GOT3 (cell line): Measurements from ENCODE around the gene PPP4R2.

Source experiments
- DNase-seq: peaks from one replicate; lab custom pipeline; 2025; ENCODE audit warnings: mixed read lengths; lab: John Stamatoyannopoulos, UW

PPP4R2 gene, protein sequence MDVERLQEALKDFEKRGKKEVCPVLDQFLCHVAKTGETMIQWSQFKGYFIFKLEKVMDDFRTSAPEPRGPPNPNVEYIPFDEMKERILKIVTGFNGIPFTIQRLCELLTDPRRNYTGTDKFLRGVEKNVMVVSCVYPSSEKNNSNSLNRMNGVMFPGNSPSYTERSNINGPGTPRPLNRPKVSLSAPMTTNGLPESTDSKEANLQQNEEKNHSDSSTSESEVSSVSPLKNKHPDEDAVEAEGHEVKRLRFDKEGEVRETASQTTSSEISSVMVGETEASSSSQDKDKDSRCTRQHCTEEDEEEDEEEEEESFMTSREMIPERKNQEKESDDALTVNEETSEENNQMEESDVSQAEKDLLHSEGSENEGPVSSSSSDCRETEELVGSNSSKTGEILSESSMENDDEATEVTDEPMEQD

DNA sequence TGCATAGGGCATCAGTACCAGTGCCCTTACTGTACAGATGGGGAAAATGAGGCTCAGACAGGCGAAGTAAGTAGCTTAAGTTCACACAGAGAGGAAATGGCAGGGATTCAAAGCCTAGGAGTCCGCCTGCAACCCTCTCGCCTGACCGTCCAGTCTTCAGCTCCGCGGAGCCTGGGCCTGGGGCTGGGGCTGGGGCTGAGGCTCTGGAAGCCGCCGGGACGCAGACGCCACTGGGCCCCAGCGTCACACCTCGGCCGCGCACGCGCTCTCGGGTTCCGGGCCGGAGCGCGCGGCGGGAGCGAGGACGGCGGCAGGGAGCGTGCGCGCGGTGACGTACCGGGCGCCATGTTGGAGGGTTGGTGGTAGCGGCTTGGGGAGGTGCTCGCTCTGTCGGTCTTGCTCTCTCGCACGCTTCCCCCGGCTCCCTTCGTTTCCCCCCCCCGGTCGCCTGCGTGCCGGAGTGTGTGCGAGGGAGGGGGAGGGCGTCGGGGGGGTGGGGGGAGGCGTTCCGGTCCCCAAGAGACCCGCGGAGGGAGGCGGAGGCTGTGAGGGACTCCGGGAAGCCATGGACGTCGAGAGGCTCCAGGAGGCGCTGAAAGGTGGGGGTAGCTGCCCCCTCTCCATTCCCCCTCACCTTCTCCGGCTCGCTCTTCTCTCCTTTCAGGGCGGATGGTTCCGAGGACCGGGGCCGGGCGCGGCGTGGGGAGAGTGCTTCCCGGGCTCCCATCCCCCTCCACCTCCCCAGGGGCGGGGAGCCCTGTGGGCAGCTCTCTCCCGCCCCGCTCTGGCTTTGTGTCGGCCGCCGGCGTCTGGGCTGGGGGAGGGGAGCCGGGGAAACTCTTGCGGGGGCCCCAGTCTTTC, at the start of gene PPP4R2:
PPP4R2 (plus strand) TSS at position 339 of the 861 bp plus-strand sequence; CDS start at position 566, 227 bp downstream.
- DNase-seq, result peak; percentile 68

GRCh38 chr3:72947715-72948490, 48.7 kb upstream of the PPP4R2 start:
- no peak for DNase-seq

GRCh38 chr3:72949016-72949415, 47.6 kb upstream of the PPP4R2 start:
- DNase-seq, result no peak

GRCh38 chr3:72950372-72950771, 46.2 kb upstream of the PPP4R2 start:
- no peak for DNase-seq

- DNase-seq, result no peak
Observed at GRCh38 chr3:72950801-72951200, 45.8 kb upstream of the PPP4R2 start.

- no peak for DNase-seq
Observed at GRCh38 chr3:72951259-72951722, 45.3 kb upstream of the PPP4R2 start.

- no peak for DNase-seq
Observed at GRCh38 chr3:72953325-72953956, 43.2 kb upstream of the PPP4R2 start.

GRCh38 chr3:72957297-72957696, 39.3 kb upstream of the PPP4R2 start:
- DNase-seq, result no peak

DNA sequence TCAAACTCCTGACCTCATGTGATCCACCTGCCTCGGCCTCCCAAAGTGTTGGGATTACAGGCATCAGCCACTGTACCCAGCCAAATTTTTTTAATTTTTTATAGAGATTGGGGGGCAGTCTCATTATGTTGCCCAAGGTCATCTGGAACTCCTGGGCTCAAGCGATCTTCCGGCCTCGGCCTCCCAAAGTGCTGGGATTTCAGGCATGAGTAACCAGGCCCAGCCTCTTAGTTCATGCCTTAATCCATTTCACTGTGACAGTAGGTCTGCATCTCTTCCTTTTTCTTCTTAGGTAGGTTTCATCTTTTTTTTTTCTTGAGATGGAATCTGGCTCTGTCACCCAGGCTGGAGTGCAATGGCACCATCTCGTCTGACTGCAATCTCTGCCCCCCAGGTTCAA, 37.3 kb upstream of the PPP4R2 start:
- DNase-seq, result no peak

DNA sequence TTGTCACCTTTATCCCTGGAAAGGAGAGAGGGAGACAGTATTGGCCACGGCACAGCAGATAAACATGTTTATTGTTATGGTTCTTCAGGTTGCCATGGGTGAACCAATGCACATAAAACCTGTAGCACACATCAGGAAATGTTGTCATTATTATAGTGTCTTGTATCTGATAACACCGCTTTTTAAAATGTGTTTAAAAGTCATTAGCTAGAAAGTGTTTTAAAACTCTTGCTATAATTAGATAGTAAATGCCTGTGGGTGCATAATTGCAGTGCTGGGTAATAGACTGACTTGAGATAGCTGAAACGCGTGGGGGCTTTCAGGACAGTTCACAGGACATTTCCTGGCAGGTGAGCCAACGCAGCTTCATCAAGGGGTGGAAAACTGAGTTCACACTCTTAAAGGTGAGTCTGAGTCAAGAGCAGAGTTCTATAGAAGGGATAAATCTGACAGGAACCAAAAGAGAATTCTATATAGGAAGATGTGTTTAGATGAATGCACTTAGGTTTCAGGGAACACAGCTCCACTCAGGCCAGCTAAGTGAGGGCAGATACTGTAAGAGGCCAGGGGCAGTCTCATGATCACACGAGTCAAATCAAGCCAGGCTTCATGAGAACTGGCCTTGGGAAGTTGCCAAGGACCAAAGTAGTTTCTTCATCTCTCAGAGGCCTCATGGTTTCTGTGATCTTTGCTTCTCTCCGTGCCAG, 35.6 kb upstream of the PPP4R2 start:
- no peak for DNase-seq

DNA sequence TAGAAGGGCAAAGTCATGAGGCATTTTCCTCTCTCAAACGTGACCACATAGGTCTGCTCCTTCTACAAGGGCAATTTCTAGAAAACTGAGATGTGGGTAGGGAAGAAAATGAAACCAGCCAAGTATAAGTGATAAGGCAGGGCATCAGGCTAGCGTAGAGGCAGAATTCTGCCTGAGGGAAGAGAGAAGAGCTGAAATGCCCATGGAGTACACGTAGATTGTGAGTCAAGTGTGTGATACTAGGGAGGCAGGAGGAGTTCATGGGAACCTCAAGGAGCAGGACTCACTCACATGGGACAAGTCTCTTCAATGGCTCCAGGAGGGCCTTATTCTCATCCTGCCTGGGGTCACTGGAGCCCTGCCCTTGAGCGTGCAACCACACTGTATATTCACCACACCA, 34.9 kb upstream of the PPP4R2 start:
- no peak for DNase-seq

- DNase-seq, result no peak
Observed at GRCh38 chr3:72962317-72962716, 34.3 kb upstream of the PPP4R2 start.

DNA sequence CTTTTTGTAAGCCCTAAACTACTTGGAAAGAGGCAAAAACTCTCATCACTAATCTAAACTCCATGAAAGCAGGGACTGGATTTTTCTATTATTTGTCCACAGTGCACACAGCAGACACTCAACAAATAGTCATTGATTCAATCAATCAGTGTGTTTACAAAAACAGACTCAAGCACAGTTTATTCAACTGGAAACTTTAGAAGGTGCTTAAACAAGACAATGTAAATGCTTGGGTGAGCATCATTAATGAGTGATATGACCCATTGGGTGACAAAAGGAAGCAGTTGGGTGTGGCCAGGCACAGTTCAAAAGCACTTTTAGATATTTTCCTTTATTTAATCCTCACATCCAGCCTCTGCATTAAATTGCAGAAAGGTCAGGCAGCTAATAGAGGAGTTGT, 32.0 kb upstream of the PPP4R2 start:
- DNase-seq, result no peak

- no peak for DNase-seq
Observed at GRCh38 chr3:72968266-72968664, 28.3 kb upstream of the PPP4R2 start.

DNA sequence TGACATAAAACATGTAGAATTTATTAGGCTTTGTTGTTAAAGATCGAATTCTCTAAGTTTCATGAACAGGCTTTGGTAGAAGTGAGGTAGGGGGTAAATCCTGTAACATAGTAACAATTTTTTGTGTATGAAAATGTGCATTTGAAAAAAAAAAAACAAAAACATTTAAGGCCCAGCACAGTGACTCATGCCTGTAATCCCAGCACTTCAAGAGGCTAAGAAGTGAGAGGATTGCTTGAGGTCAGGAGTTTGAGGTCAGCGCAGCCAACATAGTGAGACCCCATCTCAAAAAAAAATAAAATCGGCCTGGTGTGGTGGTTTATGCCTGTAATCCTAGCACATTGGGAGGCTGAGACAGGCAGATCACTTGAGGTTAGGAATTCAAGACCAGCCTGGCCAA, 26.8 kb upstream of the PPP4R2 start:
- DNase-seq, result no peak

DNA sequence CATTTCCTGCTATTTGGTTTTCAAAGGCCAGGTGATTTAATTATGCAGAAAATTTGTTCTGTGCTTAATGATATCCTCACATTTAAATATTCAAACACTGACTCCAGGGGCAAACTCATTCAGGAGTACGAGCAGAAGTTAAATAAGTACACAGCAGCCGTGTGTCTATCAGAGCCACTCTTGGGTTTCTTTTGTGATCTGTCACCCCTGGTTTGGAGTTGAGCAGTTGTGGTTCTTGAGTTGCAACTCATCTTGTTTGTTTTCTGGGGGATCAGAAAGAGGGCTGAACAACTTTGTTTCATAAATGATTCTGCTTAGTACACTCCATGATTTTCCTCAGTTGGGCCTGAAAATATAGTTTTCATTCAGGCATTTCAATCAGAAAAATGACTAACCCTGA, 25.7 kb upstream of the PPP4R2 start:
- no peak for DNase-seq

DNA sequence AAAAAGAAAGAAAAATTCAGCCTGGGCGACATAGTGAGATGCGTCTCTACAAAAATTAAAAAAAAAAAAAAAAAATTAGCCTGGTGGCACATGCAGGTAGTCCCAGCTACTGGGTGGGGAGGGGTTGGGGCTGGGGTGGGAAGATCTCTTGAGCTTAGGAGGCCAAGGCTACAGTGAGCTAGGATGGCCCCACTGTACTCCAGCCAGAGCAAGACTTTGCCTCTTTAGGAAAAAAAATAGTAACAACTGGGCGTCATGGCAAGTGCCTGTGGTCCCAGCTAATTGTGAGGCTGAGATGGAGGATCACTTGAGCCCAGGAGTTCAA, 23.9 kb upstream of the PPP4R2 start:
- DNase-seq, result no peak

DNA sequence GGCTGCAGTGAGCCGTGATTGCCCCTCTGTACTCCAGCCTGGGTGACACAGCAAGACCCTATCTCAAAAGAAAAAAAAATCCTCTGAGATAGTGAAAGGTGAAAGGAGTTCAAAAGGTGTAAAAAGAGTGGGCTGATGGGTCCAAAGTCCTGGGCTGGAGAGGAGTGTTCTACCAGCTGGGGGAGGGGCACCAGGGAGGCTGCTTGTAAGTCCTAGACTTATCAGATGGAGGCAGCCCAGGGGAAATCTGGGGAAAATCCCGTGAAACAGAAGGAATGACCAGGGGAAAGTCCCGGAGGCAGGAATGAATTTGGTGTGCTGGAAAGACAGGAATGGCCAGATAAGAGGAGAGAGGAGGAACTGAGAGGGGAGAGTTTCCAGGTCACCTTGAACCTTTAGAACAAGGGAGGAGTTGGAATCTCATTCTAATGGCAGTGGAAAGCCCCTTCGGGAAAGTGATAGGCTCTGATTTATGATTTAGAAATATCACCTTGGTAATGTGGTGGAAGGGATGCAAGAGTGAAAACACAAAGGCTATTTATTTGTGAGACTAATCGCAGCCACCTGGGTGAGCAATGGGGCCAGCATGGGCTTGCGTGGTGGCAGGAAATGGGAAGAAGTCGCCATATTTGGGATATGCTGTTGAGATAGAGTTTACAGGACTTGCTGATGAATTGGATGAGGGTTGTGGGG, 23.4 kb upstream of the PPP4R2 start:
- DNase-seq, result no peak

- no peak for DNase-seq
Observed at GRCh38 chr3:72973786-72974185, 22.8 kb upstream of the PPP4R2 start.

DNA sequence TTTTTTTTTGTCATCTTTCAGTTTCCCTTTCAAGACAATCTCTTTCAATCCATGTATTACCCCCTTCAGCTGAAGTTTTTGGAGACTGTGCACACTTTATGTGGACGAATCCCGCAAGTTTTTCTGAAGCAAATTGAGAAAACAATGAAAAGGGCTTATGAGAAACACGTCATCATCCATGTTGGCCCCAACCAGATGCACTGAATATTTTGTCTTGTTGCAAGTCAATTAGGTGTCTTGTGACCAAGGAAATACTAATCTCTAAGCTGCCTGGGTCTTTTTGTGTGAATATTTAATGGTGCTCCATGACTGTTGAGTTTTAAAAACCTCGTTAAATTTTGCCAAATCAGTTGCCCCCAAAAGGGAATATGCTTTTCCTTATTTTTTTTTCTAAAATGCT, 21.7 kb upstream of the PPP4R2 start:
- DNase-seq, result no peak

DNA sequence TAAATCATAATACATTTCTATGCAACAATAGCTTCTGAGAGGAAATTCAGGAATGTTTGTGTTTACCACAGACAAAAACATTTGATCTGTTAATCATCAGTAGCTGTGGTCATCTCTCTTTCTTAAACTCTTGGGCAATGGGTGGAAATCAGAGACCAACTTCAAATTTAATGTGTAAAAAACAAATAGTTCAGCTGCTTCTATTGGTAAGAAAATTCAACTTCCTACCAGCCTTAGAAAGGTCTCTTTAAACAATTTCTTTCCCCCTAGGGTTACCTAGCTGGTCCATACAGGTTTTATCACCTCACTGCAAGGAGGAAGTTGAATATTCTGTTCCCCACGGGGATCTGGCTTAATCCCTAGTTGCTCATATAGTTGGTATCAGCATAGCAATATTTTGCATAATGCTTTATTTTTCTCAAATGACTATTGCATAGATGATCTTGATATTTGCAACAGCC, 20.3 kb upstream of the PPP4R2 start:
- no peak for DNase-seq
